Measurements from ENCODE around the gene ARL13A.

- TF ChIP-seq EZH2 (IDR thresholded peaks at IDR 0.05) (no peak), POLR2AphosphoS5 (IDR thresholded peaks at IDR 0.05; ENCODE audit: borderline replicate concordance, low read depth, low read length) (no peak), FOXP2 (optimal IDR thresholded peaks at IDR 0.05; ENCODE audit: control extremely low read depth, extremely low read length, insufficient read depth) (no peak)
These were observed 21.0 kb upstream of the ARL13A start for GRCh38 chrX:100948557-100948956.
